HK-2 (cell line): ENCODE measurements around the gene HOXB4.

Source experiments
- DNase-seq: peaks from one replicate; pipeline ENCODE4 v3.0.0-alpha.2; 2018; ENCODE audit not compliant: unreplicated experiment

The HOXB4 gene

DNA sequence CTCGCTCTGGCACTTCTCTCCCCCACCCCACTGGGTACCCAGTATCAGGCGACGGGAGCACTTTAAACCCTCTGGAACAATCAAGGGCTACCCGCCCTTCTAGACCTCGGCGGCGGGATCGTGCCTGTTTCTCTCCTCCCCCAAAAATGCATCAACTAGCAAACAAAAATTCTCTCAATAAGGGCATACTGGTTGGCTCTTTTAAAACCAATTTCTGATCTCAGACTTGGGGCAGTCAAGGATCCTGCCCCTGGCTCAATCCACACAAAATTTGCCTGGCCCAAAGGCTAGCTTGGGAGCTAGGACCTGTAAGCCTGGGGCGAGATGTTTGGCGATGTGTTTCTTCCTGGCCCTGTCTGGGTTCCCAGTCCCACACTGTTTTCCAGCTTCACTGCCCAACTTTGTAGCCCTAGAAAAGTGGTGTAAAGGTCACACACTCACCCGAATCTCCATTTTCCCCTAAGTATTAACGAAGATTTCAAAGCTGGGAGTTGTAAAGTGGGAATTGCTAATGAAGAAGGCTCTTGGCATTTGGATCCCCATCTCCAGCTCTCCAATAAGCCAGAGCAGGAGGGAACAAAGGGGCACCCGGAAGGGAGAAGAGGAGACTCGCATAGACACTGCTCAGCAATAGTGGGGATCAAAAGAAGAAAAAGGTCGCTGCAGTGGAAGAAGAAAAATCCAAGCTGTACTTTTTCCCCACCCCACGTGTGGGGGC is 18.9 kb downstream of the HOXB4 start:
- DNase-seq, result no peak

DNA sequence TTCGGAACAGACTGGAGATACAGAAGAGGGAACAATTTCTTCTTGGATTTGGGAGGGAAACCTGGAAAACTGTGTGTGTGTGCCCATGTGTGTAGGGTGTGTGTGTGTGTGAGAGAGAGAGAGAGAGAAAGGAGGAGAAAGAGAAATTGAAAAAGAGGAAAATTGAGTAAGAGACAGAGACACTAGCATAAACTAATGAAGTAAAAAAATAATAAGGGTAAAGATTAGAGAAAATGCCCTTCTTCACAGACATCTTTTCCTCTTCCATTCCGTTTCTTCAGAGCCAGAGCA is 19.4 kb downstream of the HOXB4 start:
- DNase-seq, result no peak

DNA sequence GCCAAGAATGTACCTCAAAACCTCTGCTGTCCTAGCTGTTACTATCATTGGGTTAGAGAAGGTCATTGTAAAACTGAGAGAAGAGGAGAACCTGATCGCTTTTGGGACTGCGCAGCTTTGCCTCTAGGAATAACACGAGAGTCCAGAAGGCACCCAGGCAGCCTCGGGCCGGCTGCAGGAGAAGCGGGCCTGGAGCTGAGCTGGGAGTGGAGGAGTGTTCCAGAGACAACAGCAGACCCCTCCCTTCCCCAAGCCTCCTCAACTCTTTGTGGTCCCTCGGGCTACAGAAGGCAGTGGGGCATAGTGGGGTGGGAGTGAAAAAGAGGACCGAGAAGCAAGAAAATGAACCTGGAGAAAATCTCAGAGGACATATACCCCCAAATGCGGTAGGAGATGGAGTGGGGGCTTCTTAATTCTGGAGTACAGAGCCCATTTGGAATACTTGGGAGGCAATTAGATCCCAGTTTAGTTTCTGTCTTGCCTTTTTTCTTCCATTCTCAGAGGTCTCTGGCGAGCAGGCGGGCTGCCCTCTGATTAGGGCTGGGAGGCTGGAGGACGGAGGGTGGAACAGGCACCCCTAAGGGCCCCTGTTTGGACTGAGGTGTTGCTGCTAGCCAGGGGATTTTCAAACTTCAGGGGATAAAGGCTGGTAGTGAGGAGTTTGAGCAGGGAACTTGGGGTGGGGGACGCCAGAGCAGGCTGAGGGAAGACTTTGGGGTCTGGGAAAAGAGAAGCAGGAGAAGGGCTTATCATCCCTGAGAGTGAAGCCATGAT is 19.9 kb downstream of the HOXB4 start:
- no peak for DNase-seq

DNA sequence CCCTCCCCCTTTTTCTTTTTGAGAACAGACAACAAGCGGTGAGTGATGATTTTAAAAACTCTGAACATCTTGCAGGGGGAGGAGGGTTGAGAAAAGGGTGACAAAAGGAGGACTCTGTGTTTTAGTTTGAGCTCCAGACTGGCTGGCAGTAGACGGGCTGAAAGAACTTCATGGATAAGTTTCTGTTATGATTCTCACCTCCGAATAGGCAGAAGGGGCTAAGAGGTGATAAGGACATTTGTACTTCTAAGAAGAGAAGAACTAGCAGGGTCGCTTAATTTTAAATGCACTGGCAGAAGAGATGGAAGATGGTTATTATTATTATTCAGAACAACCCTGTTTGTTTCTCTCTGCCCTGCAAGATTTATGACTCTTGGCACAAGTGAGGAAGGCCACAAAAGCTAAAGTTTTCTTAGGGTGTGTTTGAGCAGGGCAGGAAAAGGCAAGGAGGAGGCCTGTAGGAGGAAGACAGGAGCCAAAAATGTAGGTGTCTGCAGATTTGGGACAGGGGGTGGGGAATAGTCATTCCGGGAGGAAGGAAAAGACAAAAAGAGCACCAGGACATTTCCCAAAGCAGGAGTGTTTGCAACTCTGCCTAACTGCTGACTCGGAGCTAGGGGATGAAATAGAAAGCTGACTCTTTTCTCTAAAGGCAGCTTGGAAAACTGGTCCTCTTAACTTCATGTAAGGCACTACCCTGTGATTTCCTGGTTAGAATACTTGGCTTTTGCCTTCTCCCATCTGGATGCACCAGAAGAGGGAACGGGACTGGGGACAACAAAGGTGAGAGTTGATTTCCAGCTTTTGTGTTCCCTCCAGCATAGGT is 21.4 kb downstream of the HOXB4 start:
- DNase-seq, result no peak

DNA sequence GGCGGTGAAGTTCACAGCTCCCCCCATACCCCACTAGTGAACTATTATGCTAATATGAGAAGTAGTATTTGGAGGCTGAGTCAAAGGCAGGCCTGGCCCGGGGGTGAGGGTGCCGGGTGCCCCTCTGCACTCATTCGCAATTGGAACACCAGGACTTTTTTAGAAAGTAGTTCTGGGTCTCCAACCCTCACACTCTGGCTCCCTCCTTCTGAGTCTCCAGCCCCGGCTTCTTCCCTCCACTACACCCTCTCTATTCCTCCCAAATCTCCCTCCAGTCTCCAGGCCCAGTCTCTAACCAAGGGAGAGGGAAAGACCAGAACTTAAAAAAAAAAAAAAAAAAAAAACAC is 21.9 kb downstream of the HOXB4 start:
- no peak for DNase-seq

DNA sequence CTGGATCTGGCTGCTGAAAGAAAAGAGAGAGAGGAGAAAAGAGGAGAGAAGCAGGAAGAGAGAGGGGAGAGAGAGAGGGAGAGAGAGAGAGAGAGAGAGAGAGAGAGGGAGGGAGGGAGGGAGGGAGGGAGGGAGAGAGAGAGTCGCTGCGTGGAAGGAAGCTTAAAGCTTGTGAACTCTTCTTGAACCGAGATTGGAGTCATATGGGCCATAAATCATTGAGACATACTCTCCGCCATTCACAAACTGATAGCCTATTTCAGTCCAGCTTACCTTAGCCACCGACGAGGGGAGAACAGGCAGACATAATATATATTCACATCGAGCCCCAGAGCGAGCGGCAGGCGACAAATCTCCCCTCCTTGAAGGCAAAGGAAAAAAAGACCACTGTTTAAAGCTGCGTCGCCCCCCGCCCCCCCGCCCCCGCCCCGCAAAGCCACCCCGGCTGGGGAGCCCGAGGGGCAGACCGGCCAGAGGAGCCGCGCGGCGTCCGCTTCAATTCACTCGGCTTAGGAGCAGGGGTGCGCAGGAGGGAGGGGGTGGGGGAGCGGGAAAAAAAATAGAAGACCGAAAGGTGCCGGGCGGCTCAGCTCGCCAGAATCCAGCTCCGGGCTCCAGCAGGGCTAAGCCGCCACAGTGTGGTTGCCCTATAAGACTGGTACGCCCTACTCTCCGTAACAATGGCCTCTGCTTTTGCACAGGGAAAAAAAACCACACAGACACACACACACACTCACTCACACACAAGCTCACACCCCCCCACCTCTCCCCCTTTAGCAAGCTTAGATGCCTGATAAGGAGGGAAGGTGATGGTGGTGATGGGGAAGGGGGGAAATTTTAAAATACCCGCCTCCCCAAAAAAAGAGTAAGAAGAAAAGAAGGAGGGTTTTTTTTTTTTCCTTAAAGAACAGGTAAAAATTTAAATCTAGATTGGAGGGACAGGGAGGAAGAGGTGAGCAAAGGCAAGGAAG is 22.6 kb downstream of the HOXB4 start:
- DNase-seq, result no peak

DNA sequence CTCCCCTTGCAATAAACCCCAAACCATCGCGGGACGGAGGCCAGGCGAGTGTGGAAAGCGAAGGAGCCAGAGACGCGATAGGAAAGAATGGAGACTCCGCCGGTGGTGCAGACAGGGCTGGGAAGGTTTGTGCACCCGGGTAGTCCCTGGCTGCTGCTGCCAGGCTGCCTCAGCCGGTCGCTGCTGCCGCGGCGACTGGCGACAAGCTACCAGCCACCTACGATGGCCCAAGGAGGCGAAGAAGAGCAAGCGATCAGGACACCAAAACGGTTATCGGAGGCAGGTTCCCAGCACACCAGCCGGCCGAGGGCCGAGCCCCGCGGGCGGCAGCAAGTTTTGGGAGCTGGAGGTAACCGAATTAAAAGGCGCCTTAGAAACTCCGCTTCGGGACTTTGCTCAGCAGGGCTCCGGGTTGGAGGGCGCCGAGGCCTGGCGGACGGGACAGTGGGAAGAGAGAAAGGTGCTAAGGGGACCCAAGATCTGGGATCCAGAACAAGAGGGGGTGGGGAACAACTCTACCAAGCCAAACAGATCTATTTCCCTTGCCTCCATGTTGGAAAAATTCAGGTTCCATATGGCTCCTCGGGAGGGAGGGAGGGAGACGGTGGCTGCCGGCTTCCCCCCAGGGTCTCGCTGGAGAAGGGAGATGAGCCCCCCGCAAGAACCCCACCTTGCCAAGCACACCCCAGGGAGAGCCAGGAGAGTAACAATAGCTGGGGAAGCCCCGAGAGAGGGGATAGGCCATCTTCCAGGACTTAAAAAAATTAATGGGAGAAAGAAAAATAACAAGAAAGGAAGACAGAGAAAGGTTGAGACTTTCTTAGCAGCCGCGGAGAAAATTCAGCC is 23.5 kb downstream of the HOXB4 start:
- no peak for DNase-seq

DNA sequence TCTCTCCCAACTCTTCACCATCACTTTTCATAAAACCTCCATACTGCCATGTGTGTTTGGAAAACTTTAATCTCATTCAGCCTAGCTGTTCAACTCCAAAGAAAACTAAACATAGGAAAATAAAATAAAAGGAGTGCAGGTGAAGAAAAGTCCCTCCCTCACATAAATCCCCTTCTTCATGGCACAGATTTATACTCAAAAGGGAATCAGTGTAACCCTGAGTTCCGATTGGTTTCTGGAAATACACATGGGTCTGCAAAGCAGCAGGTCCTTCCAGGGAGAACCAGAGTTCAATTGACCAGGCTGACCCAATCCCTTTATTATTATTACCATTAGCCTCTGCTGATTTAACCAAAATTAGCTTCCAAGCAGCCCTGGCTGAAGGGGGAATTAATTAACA is 24.3 kb downstream of the HOXB4 start:
- DNase-seq, result no peak

DNA sequence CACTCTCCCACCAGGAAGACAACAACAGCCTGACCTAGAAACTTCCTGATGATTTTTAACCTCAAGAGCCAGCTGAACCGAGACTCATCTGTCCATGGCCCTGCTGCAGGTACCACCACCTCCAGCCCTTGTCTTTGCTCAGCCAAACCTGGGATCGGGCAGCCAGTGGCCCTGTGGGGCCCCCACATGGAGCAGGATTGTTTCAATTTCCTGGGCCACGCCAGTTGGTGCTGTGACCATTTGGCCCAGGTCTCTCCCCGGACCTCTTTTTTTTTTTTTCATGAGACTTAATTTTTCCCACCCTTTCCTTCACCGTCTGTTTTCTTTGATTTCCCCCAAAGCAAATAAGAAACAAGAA is 25.0 kb downstream of the HOXB4 start:
- DNase-seq, result no peak

DNA sequence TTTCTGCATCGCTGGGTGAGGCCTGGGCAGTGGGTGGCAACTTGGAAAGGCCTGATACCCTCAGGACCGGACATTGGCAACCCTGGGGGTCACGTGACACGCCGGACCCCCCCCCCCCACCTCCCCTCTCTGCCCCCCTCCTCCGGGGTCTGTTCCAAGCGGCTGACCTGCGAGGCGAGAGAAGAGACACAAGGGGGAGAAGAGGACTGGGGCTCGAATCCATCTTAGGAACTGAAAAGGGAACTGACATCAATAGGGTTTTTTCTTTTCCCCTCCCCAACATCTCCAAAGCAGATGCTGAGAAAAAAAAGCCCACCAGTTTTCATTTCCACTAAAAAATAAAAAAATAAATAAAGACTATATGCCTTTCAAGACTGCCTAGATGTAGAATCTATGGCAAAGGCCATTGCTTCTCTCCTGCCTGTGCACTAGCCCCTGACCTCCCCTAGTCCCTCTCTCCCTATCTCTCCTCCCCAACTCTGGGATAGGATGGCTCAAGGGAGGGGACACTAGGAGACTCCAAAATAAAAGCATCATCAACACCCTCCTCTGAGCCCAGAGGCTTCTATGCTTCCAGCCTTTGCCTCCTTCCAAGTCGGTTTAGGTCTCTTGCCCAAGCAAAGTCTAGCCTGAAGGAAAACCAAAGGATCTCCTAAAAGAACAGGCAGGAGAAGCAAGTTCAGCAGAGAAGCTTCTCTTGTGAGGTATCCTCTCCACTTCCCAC is 25.5 kb downstream of the HOXB4 start:
- no peak for DNase-seq

DNA sequence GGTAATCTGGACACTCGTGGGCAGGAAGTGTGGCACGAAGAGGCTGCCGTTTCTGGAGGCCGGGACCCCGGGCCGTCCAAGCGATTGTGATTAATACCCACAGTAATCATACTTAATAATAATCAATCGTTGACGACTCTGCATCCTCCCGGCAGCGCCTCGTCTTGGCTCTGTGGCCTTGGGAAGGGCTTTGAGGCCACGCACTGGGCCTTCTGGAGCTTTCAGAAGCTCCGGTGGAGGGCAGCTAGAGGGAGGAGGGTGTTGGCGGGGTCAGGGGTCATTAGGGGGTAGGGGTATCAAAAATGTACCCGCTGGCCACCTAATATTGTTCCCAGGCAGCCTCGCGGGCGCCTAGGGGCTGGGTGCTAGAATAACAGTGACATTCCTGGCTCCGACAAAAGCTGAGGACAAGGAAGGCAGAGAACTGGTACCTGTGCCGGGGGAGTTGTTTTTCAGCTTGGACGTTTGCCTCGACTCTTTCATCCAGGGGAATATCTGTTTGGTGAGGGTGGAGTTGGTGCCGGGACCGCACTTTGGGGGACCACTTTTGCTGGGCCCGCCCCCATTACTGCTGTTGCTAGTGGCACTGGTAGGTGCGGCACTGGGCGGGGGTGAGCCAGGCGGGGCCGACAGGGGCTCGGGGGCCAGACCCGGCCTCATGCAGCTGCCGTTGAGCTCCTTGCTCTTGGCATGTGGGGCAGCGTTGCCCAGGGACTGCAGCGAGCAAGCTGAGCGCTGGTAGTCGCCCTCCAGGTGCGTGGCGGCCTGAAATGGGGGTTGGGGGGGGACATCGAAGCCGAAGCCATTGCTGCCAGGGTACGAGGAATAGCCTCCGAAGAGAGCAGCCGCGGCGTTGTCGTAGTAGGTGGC is 26.3 kb downstream of the HOXB4 start:
- DNase-seq, result no peak

DNA sequence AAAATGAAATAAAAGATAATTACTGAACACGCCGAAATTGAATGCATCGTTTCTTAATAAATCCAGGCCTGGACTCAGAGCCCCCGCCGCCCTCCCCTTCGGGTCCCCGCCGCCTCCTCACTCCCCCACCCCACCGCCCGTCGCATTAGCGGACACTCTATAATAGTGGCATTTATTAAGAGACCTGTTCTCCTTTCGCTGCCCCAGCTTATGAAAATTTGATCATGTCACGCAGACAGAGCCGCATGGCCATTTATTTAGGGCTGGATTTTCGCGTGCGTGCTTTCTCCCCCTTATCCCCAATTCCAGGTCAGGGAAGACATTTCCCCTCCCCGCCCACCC is 27.0 kb downstream of the HOXB4 start:
- DNase-seq, result no peak

DNA sequence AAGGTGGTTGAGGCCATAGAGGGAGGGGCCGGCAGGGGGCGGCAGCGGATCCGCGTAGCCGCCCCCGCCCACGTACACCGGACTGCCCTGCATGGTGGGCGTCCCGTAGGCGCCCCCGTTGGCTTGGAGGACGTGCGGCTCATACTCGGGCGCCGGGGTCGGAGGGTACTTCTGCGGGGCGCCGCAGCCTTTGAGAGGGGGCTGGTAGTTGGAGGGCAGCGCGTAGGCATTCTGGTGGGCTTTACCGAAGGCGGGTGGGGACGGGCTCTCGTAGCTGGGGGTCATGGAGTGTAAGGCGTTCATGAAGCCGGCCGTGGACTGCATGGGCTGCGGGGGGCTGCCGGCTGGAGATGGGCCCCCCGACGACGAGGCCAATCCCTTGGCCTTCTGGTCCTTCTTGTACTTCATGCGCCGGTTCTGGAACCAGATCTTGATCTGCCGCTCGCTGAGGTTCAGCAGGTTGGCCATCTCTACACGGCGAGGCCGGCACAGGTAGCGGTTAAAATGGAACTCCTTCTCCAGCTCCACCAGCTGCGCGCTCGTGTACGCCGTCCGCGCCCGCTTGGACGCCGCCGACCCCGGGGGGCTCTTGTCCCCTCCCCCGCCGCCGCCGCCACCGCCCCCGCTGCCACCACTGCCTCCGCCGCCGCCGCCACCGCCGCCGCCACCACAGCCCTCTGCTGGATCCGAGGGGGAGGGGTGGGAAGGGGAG is 27.5 kb downstream of the HOXB4 start:
- no peak for DNase-seq

DNA sequence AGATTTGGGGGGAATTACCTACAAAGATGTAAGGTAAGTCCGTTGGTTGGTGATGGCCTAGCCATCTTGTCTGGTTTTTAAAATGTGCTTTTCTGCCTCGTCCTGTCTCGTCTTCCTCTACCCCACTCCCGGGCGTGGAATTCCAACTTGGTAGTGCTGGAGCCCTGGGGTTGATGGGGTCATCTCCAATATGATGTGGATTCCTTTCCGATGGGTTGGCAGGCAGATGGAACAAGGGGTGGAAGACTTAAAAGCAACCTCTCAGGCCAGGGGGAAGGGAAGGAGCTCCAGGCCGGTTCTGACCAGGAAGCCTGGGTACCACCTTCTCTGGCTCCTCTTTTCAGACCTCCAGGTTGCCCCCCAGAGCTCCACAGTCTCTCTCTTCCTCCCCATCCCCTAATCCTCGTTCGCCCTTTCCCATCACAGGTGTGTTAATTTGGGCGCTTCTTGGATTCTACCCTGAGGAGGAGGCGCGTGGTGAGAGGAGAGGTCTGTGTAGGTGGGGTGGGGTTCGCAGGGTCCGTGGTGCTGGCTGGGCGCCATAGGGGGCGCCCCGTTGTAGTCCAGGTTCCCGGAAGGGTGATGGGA is 28.1 kb downstream of the HOXB4 start:
- no peak for DNase-seq

DNA sequence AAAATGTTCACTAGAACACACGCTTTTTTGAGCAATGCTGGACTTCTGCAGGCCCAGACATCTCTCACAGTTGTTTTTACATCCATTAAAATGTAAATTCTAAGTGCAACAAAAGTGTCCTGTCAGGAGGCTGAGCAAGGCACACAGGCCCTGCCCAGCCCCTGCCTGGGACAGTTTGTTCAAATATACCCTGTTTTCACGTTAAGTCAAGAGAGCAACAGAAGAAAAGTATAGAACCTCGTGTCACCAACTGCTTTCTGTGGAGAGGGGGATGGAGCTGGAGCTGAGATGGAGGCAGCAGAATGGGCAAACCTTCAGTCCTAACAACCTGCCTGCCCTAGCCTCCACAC is 28.9 kb downstream of the HOXB4 start:
- DNase-seq, result no peak

DNA sequence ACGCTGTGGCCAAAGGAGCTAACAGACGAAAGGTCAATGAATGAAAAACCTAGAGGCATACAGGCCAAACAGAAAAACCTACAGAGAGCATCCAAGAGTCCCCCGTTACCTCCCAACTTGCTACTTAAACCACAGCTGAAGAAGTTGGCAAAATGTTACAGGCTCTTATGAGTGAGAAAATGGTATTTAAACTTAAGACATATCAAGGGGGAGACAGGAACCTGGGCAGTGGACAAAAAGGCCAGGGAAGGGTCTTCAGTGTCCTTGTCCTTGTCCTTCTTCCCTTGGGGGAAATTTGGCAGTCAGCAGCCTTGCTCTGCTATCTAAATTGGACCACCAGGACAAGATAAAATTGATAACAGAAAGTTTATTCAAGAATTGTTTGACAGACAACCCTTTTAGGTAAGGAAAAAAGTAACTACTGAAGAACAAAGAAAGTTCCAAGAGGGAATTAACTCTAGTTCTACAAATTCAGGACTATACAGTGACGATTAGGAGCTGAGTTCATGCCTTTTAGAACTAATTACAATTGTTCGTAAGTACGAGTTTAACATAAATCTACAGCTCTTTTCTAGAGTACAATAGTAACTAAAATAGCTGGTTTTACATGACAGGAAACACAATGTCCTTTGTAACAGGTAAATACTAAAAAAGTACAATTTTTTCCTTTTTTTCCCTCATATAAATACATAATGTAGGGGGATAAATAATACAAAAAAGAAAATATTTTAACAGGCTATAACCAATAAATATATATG is 29.4 kb downstream of the HOXB4 start:
- DNase-seq, result no peak

DNA sequence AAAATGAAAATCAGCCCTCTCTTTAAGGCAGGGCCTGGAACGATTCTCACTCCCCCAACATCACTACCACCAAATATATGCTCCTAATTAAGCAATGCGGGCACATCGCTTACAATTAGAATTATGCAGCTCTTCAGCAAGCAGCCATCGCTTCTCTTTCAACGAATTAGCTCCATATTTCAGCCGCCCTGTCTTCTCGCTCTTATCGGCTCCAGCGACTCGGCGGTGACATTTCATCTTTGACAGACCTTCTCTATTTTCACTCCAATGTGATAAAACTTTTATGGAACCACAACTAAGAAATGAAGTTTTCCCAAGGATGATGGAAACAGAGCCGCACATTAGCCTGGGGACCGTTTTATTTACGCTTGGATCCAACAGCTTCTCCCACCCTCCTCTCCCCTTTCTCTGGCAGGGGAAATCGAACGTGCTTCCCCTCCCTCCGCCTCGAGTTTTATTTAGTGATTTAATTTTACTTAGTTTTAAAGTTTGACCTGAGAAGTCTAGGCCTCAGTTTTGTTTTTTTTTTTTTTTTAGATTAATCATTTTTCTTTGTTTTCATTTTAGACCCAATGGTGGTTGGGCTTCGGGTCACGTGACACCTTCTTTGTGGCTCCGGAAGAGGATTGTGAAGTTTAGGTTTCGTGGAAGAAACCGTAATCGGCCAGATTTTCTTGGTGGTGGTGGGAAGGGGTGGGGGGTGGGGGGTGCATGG is 30.2 kb downstream of the HOXB4 start:
- no peak for DNase-seq
